ENCODE measurements around the gene CYP3A7. TPM values are rescaled to one million over a fixed set of nuclear protein-coding genes. Genes with fewer than 3 reads are reported as not detected.
"Not testable (repeated sequence)": the region's sequence is repeated elsewhere in the genome, so short reads cannot be mapped to it uniquely, and the experiment has no call there.

CYP3A7 gene
- total RNA-seq, 2 donors from 2014 or later = 1.3 TPM; not detected in 1

GRCh38 chr7:99694201-99694911, 40.6 kb downstream of the CYP3A7 start:
- H3K36me3 ChIP-seq (replicated peaks in 1 of 2; ENCODE audit: insufficient read depth in 1 of 2, low read depth in 2 of 2) = no peaks in the 10 kb centered on the region
- TF ChIP-seq POLR2A (IDR thresholded peaks at IDR 0.05) (no peak), CTCF (IDR thresholded peaks at IDR 0.05) (no peak)
- intact Hi-C loops (cut with DNase I) = no loop called here
- peak overlapping the region; percentile 27 to 80 (median 60) for H3K27ac ChIP-seq
- no peak overlapping the region for H3K4me3 ChIP-seq
- ATAC-seq (peak; percentile 70), DNase-seq (peak; percentile 24 to 55 (median 38))
- no peaks in the 10 kb centered on the region for H3K27me3 ChIP-seq
- WGBS, 2 donors = 27 to 32% methylated on average over 5 of the region's 5 CpGs
- H3K9me3 ChIP-seq = no peaks in the 10 kb centered on the region
- peaks cover 49% of the 10 kb centered on the region for H3K4me1 ChIP-seq

GRCh38 chr7:99693427-99694200, 41.4 kb downstream of the CYP3A7 start:
- DNase-seq = peak; percentile 62 to 81 (median 78)
- no peak for TF ChIP-seq POLR2A (IDR thresholded peaks at IDR 0.05)
- no peak for TF ChIP-seq CTCF (IDR thresholded peaks at IDR 0.05)
- H3K4me3 ChIP-seq = no peak overlapping the region
- peak; percentile 68 for ATAC-seq
- H3K9me3 ChIP-seq = no peaks in the 10 kb centered on the region
- H3K27me3 ChIP-seq = no peaks in the 10 kb centered on the region
- H3K27ac ChIP-seq = peak overlapping the region; percentile 49 to 80 (median 60)
- WGBS, 2 donors = 12 to 18% methylated on average over 8 to 9 of the region's 9 CpGs
- intact Hi-C loops (cut with DNase I) = no loop called here
- H3K36me3 ChIP-seq (replicated peaks in 1 of 2; ENCODE audit: insufficient read depth in 1 of 2, low read depth in 2 of 2) = no peaks in the 10 kb centered on the region
- peaks cover 41% of the 10 kb centered on the region for H3K4me1 ChIP-seq

GRCh38 chr7:99693100-99693426, 41.9 kb downstream of the CYP3A7 start:
- Histone ChIP-seq H3K4me3 (no peak overlapping the region), H3K27ac (peak overlapping the region; percentile 27 to 80 (median 60))
- WGBS, 2 donors = 34 to 42% methylated on average over 5 of the region's 5 CpGs

GRCh38 chr7:99692563-99692962, 42.4 kb downstream of the CYP3A7 start:
- H3K9me3 ChIP-seq; H3K4me3 ChIP-seq; ATAC-seq; H3K36me3 ChIP-seq (replicated peaks in 1 of 2; ENCODE audit: insufficient read depth in 1 of 2, low read depth in 2 of 2); DNase-seq; intact Hi-C loops (cut with DNase I); H3K27me3 ChIP-seq: not testable (repeated sequence)
- H3K27ac ChIP-seq = peak overlapping the region in 2 of 4 donors; percentile 68 to 80
- H3K4me1 ChIP-seq = peaks cover 33% of the 10 kb centered on the region
- WGBS, 2 donors = 46 to 54% methylated on average over 6 of the region's 6 CpGs

More at GRCh38 chr7:99693100-99693426, 41.9 kb downstream of the CYP3A7 start:
- Histone ChIP-seq H3K9me3 (no peaks in the 10 kb centered on the region), H3K4me1 (peaks cover 38% of the 10 kb centered on the region), H3K36me3 (replicated peaks in 1 of 2; ENCODE audit: insufficient read depth in 1 of 2, low read depth in 2 of 2) (no peaks in the 10 kb centered on the region), H3K27me3 (no peaks in the 10 kb centered on the region)
- DNase-seq = no peak
- intact Hi-C loops (cut with DNase I) = no loop called here
- ATAC-seq = no peak
- no peak for TF ChIP-seq POLR2A (IDR thresholded peaks at IDR 0.05)
- no peak for TF ChIP-seq CTCF (IDR thresholded peaks at IDR 0.05)

GRCh38 chr7:99691658-99692057, 43.3 kb downstream of the CYP3A7 start:
- H3K27ac ChIP-seq; DNase-seq; H3K36me3 ChIP-seq (replicated peaks in 1 of 2; ENCODE audit: insufficient read depth in 1 of 2, low read depth in 2 of 2); intact Hi-C loops (cut with DNase I); H3K27me3 ChIP-seq; ATAC-seq; H3K9me3 ChIP-seq; H3K4me3 ChIP-seq: not testable (repeated sequence)
- 94 to 96% methylated on average over 1 of the region's 1 CpG for WGBS, 2 donors
- peaks cover 33% of the 10 kb centered on the region for H3K4me1 ChIP-seq

GRCh38 chr7:99690918-99691317, 44.1 kb downstream of the CYP3A7 start:
- DNase-seq; H3K4me3 ChIP-seq; H3K27ac ChIP-seq; intact Hi-C loops (cut with DNase I); H3K36me3 ChIP-seq (replicated peaks in 1 of 2; ENCODE audit: insufficient read depth in 1 of 2, low read depth in 2 of 2); H3K9me3 ChIP-seq; H3K27me3 ChIP-seq; ATAC-seq: not testable (repeated sequence)
- WGBS, 2 donors = 90 to 94% methylated on average over 4 of the region's 4 CpGs
- peaks cover 33% of the 10 kb centered on the region for H3K4me1 ChIP-seq

GRCh38 chr7:99685871-99686608, 49.0 kb downstream of the CYP3A7 start:
- H3K27me3 ChIP-seq; DNase-seq; H3K27ac ChIP-seq; H3K4me1 ChIP-seq; ATAC-seq; intact Hi-C loops (cut with DNase I); H3K9me3 ChIP-seq; H3K36me3 ChIP-seq (replicated peaks in 1 of 2; ENCODE audit: insufficient read depth in 1 of 2, low read depth in 2 of 2); H3K4me3 ChIP-seq: not testable (repeated sequence)
- WGBS, 2 donors = 90 to 92% methylated on average over 13 to 14 of the region's 14 CpGs
